ENCODE results near the gene PRR11.
"Not testable (repeated sequence)": the region's sequence is repeated elsewhere in the genome, so short reads cannot be mapped to it uniquely, and the experiment has no call there.

Gene PRR11

GRCh38 chr17:59220328-59221158, 65.0 kb downstream of the PRR11 start, which contains the start of gene GDPD1:
Gene GDPD1 (plus strand): TSS chr17:59220511. CDS start chr17:59220610, 99 bp downstream.
- peak; percentile 95 for DNase-seq (ENCODE audit: low spot score)

DNA sequence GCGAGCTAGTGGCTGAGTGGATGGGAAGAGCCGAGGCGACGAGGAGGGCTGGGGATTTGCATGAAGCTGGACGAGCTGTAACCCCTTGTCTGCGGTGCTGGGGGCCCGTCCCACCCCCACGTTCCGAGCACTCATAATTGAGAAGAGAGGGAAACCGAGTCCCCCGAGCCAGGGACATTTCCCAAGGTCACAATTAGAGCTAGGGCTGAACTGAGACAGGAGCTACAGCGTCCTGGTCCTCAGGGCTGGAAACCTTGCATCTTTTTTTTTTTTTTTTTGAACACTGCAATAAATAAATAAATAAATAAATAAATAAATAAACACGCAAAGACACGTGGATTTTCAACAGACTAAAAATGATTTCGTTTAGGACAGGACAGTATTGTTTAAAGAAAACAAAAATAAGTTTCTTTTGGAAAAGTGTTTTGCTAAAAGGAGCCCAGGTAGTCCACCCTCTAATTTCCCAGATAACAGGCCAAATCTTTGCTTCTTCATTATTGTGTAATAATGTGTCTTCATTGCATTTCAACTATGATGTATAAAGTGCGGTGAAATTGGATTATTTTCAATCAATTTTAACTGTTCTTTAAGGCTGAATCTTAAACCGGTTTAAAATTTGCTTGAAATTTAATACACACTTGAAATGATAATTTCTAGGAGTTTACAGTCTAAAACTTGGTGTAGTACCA, 65.8 kb downstream of the PRR11 start:
- no peak for DNase-seq (ENCODE audit: low spot score)

GRCh38 chr17:59223813-59224212, 68.3 kb downstream of the PRR11 start:
- no peak for DNase-seq (ENCODE audit: low spot score)

- not testable (repeated sequence) for DNase-seq (ENCODE audit: low spot score)
These were observed 73.0 kb downstream of the PRR11 start for GRCh38 chr17:59228588-59228987.

DNA sequence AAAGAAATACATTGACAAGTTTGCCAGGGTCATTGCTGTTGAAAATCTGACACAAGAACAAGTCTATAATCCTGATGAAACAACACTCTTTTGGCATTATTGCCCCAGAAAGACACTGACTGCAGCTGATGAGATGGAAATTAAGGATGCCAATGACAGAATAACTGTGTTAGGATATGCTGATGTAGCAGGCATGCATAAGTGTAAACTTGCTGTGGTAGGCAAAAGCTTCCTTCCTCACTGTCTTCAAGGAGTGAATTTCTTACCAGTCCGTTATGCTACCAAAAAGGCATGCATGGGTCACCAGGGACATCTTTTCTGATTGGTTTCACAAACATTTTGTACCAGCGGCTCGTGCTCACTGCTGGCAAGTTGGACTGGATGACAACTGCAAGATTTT, 75.2 kb downstream of the PRR11 start:
- no peak for DNase-seq (ENCODE audit: low spot score)

- DNase-seq (ENCODE audit: low spot score): no peak
These were observed 79.1 kb downstream of the PRR11 start for GRCh38 chr17:59234631-59235030.

- no peak for DNase-seq (ENCODE audit: low spot score)
These were observed 83.4 kb downstream of the PRR11 start for GRCh38 chr17:59238906-59239305.

GRCh38 chr17:59244081-59244480, 88.5 kb downstream of the PRR11 start:
- DNase-seq (ENCODE audit: low spot score): no peak
